Fibroblast of lung (primary cell): Measurements from ENCODE around the gene SPEG. TPM values are rescaled to one million over a fixed set of nuclear protein-coding genes. Genes with fewer than 3 reads are reported as not detected.

Experiments
- DNase-seq, 2 donors: peaks; one replicate each; pipeline versions ENCODE4 v3.0.0 to v3.0.0-alpha.2; 2010; ENCODE audit warnings: low read depth in 2 of 2
- H2AFZ ChIP-seq: 2 replicates; pipeline ENCODE4 v1.5.1; 2012; ENCODE audit warnings: low read length, control low read depth, inconsistent platforms
- H3K27ac ChIP-seq: 2 replicates; pipeline ENCODE4 v1.5.1; 2011; ENCODE audit warnings: low read length, control low read depth; ENCODE audit not compliant: insufficient read depth
- H3K27me3 ChIP-seq: 2 replicates; pipeline ENCODE4 v1.5.1; 2011; ENCODE audit warnings: mild to moderate bottlenecking, low read length; ENCODE audit not compliant: control insufficient read depth, insufficient read depth
- H3K36me3 ChIP-seq: 2 replicates; pipeline ENCODE4 v1.5.1; 2011; ENCODE audit warnings: low read length; ENCODE audit not compliant: control insufficient read depth, insufficient read depth
- H3K4me1 ChIP-seq: 2 replicates; pipeline ENCODE4 v1.5.1; 2011; ENCODE audit warnings: low read length; ENCODE audit not compliant: control insufficient read depth, insufficient read depth; ENCODE audit errors: extremely low read depth
- H3K4me2 ChIP-seq: 2 replicates; pipeline ENCODE4 v1.5.1; 2011; ENCODE audit warnings: low read length, control low read depth; ENCODE audit not compliant: insufficient read depth; ENCODE audit errors: extremely low read depth
- H3K4me3 ChIP-seq, 4 experiments: fragments of 200-600 bp in 1 of 4; sonication (generic) in 1 of 4; replicated peaks in 1 of 4; 2 replicates each; pipeline ENCODE4 v1.5.1; 2011 to 2016; ENCODE audit warnings: low read length in 4 of 4, low read depth in 3 of 4, mild to moderate bottlenecking in 3 of 4, control low read depth in 2 of 4, inconsistent platforms in 1 of 4, mixed read lengths in 1 of 4; ENCODE audit not compliant: insufficient read depth in 1 of 4; ENCODE audit errors: control extremely low read depth in 1 of 4
- H3K79me2 ChIP-seq: 2 replicates; pipeline ENCODE4 v1.5.1; 2012; ENCODE audit warnings: mild to moderate bottlenecking, low read length, inconsistent platforms; ENCODE audit not compliant: control insufficient read depth, insufficient read depth
- H3K9ac ChIP-seq: 2 replicates; pipeline ENCODE4 v1.5.1; 2011; ENCODE audit warnings: mild to moderate bottlenecking, low read length, control low read depth; ENCODE audit not compliant: insufficient read depth
- H3K9me3 ChIP-seq: 2 replicates; pipeline ENCODE4 v1.5.1; 2012; ENCODE audit warnings: low read depth, low read length; ENCODE audit not compliant: control insufficient read depth, insufficient read depth
- H4K20me1 ChIP-seq: 2 replicates; pipeline ENCODE4 v1.5.1; 2011; ENCODE audit warnings: low read length; ENCODE audit not compliant: control insufficient read depth, insufficient read depth; ENCODE audit errors: extremely low read depth
- CTCF ChIP-seq, 2 donors: IDR thresholded peaks in 1 of 2; conservative IDR thresholded peaks in 1 of 2; 1 replicate in 1 of 2; 2 replicates in 1 of 2; pipeline ENCODE4 v1.5.1; 2011 to 2012; ENCODE audit warnings: low read length in 2 of 2, control low read depth in 1 of 2, inconsistent platforms in 1 of 2, low read depth in 1 of 2, mild to moderate bottlenecking in 1 of 2
- EZH2 ChIP-seq: IDR thresholded peaks from 2 replicates; pipeline ENCODE4 v1.5.1; 2012; ENCODE audit warnings: low read length, control low read depth, mild to moderate bottlenecking; ENCODE audit errors: missing control alignments
- polyA plus RNA-seq, 2 donors: library from polyadenylated mRNA; depleted of rRNA in 1 of 2; stranded (reverse) in 1 of 2; unstranded in 1 of 2; fragments of >200 nt; gene quantifications; 2 replicates each; pipeline ENCODE4 v1.2.1, GENCODE V29; 2011 to 2012; ENCODE audit warnings: missing spikeins in 1 of 2
- total RNA-seq: library from RNA; depleted of rRNA; stranded (reverse); fragments of >200 nt; gene quantifications from 2 replicates; pipeline ENCODE4 v1.2.1, GENCODE V29; 2014

The SPEG gene
- total and polyA plus RNA-seq, 2 donors (not counting 1 experiment from before 2014, with no cell fraction given): 9.5 to 20.1 TPM

- no peak overlapping the region for H2AFZ ChIP-seq
- H3K9me3 ChIP-seq: no peaks in the 10 kb centered on the region
- no peak overlapping the region for H3K4me2 ChIP-seq
- no peak overlapping the region for H3K27ac ChIP-seq
- no peaks in the 10 kb centered on the region for H3K27me3 ChIP-seq
- H3K9ac ChIP-seq: no peak overlapping the region
- TF ChIP-seq EZH2 (no peak), CTCF (conservative IDR thresholded peaks at IDR 0.05 in 1 of 2, IDR thresholded peaks at IDR 0.05 in 1 of 2; ENCODE audit: low read depth in 1 of 2, low read length in 2 of 2) (no peak)
- no peaks in the 10 kb centered on the region for H3K4me1 ChIP-seq
- DNase-seq: no peak
- no peak overlapping the region for H3K4me3 ChIP-seq
- no peaks in the 10 kb centered on the region for H3K79me2 ChIP-seq
- H4K20me1 ChIP-seq: no peaks in the 10 kb centered on the region
- peaks cover 1% of the 10 kb centered on the region for H3K36me3 ChIP-seq
Observed at GRCh38 chr2:219477179-219477578, 42.5 kb downstream of the SPEG start.

GRCh38 chr2:219477815-219478214, 43.2 kb downstream of the SPEG start:
- no peak for TF ChIP-seq EZH2
- TF ChIP-seq CTCF (conservative IDR thresholded peaks at IDR 0.05 in 1 of 2, IDR thresholded peaks at IDR 0.05 in 1 of 2; ENCODE audit: low read depth in 1 of 2, low read length in 2 of 2): no peak
- no peak overlapping the region for H3K27ac ChIP-seq
- no peaks in the 10 kb centered on the region for H4K20me1 ChIP-seq
- no peak overlapping the region for H3K4me2 ChIP-seq
- H3K27me3 ChIP-seq: no peaks in the 10 kb centered on the region
- H3K9me3 ChIP-seq: no peaks in the 10 kb centered on the region
- no peak overlapping the region for H3K4me3 ChIP-seq
- no peak overlapping the region for H3K9ac ChIP-seq
- H2AFZ ChIP-seq: no peak overlapping the region
- no peaks in the 10 kb centered on the region for H3K79me2 ChIP-seq
- H3K36me3 ChIP-seq: peaks cover 1% of the 10 kb centered on the region
- no peak for DNase-seq
- no peaks in the 10 kb centered on the region for H3K4me1 ChIP-seq

- DNase-seq: no peak
- Histone ChIP-seq H3K36me3 (peaks cover 1% of the 10 kb centered on the region), H2AFZ (no peak overlapping the region), H3K4me2 (no peak overlapping the region), H4K20me1 (no peaks in the 10 kb centered on the region), H3K27me3 (peaks cover 3% of the 10 kb centered on the region), H3K27ac (no peak overlapping the region), H3K9me3 (no peaks in the 10 kb centered on the region), H3K4me3 (no peak overlapping the region), H3K79me2 (no peaks in the 10 kb centered on the region), H3K4me1 (no peaks in the 10 kb centered on the region), H3K9ac (no peak overlapping the region)
- TF ChIP-seq EZH2 (no peak), CTCF (conservative IDR thresholded peaks at IDR 0.05 in 1 of 2, IDR thresholded peaks at IDR 0.05 in 1 of 2; ENCODE audit: low read depth in 1 of 2, low read length in 2 of 2) (no peak)
Observed at GRCh38 chr2:219478916-219479315, 44.3 kb downstream of the SPEG start.
